B cell (primary cell): Measurements from ENCODE around the gene PBXIP1.

Experiments
- CTCF ChIP-seq: fragments of 200-600 bp; IDR thresholded peaks from one replicate; pipeline ENCODE4 v1.8.0; 2022; ENCODE audit warnings: antibody characterized with exemption, mild to moderate bottlenecking
- EZH2 ChIP-seq: IDR thresholded peaks from 2 replicates; pipeline ENCODE4 v1.6.1; 2012; ENCODE audit warnings: borderline replicate concordance, low read depth, mild to moderate bottlenecking, moderate library complexity, low read length; ENCODE audit not compliant: insufficient read depth, poor library complexity, severe bottlenecking

GRCh38 chr1:154998201-154998780, 42.4 kb upstream of the PBXIP1 start:
- TF ChIP-seq CTCF = no peak
- TF ChIP-seq EZH2 = no peak
